ENCODE data around the gene FBLIM1. TPM values are rescaled to one million over a fixed set of nuclear protein-coding genes. Genes with fewer than 3 reads are reported as not detected.
A peak's percentile ranks its signal among the peaks of the same experiment; 100 is the strongest.

FBLIM1 gene
- total RNA-seq, 4 donors from 2014 or later, result 50.3 to 502 (median 337) TPM

GRCh38 chr1:15718199-15718601, 40.4 kb upstream of the FBLIM1 start:
- H3K4me1 ChIP-seq, result peaks cover 0 to 10% (median 0%) of the 10 kb centered on the region in 4 donors
- peak overlapping the region in 1 of 4 donors; percentile 16 for H3K27ac ChIP-seq
- no peaks in the 10 kb centered on the region for H3K27me3 ChIP-seq
- peaks cover 0 to 70% (median 0%) of the 10 kb centered on the region in 3 donors for H3K36me3 ChIP-seq
- no peak overlapping the region for H3K4me3 ChIP-seq
- H3K9me3 ChIP-seq, result no peaks in the 10 kb centered on the region
- DNase-seq, result no peak
- no peak for TF ChIP-seq CTCF (IDR thresholded peaks at IDR 0.05)
- no peak for TF ChIP-seq POLR2A (IDR thresholded peaks at IDR 0.05)

GRCh38 chr1:15719381-15720120, 39.0 kb upstream of the FBLIM1 start:
- Histone ChIP-seq H3K9me3 (no peaks in the 10 kb centered on the region), H3K36me3 (peaks cover 0 to 75% (median 0%) of the 10 kb centered on the region in 3 donors), H3K27me3 (no peaks in the 10 kb centered on the region), H3K4me3 (no peak overlapping the region), H3K4me1 (peaks cover 0 to 4% (median 0%) of the 10 kb centered on the region in 4 donors), H3K27ac (no peak overlapping the region)
- no peak for DNase-seq
- TF ChIP-seq POLR2A (IDR thresholded peaks at IDR 0.05), result no peak
- TF ChIP-seq CTCF (IDR thresholded peaks at IDR 0.05), result no peak

GRCh38 chr1:15720861-15721260, 37.7 kb upstream of the FBLIM1 start:
- H3K27me3 ChIP-seq, result no peaks in the 10 kb centered on the region
- H3K27ac ChIP-seq, result no peak overlapping the region
- no peak for DNase-seq
- no peak for TF ChIP-seq CTCF (IDR thresholded peaks at IDR 0.05)
- TF ChIP-seq POLR2A (IDR thresholded peaks at IDR 0.05), result no peak
- no peaks in the 10 kb centered on the region for H3K9me3 ChIP-seq
- H3K4me1 ChIP-seq, result no peaks in the 10 kb centered on the region
- H3K36me3 ChIP-seq, result peaks cover 0 to 88% (median 0%) of the 10 kb centered on the region in 3 donors
- H3K4me3 ChIP-seq, result no peak overlapping the region

GRCh38 chr1:15722411-15722810, 36.2 kb upstream of the FBLIM1 start:
- H3K27ac ChIP-seq, result no peak overlapping the region
- TF ChIP-seq CTCF (IDR thresholded peaks at IDR 0.05) (no peak), POLR2A (IDR thresholded peaks at IDR 0.05) (no peak)
- H3K27me3 ChIP-seq, result no peaks in the 10 kb centered on the region
- no peaks in the 10 kb centered on the region for H3K9me3 ChIP-seq
- DNase-seq, result no peak
- peaks cover 0 to 91% (median 0%) of the 10 kb centered on the region in 3 donors for H3K36me3 ChIP-seq
- H3K4me3 ChIP-seq, result no peak overlapping the region
- no peaks in the 10 kb centered on the region for H3K4me1 ChIP-seq

GRCh38 chr1:15722836-15723532, 35.6 kb upstream of the FBLIM1 start:
- Histone ChIP-seq H3K27me3 (no peaks in the 10 kb centered on the region), H3K4me1 (no peaks in the 10 kb centered on the region), H3K4me3 (no peak overlapping the region), H3K36me3 (peaks cover 0 to 91% (median 0%) of the 10 kb centered on the region in 3 donors), H3K9me3 (no peaks in the 10 kb centered on the region), H3K27ac (no peak overlapping the region)
- no peak for TF ChIP-seq CTCF (IDR thresholded peaks at IDR 0.05)
- TF ChIP-seq POLR2A (IDR thresholded peaks at IDR 0.05), result no peak
- no peak for DNase-seq

Measured in Peyer's patch (tissue), 4 donors.